Measurements from ENCODE around the gene NIPSNAP2.
A peak's percentile ranks its signal among the peaks of the same experiment; 100 is the strongest.
"Not testable (repeated sequence)": the region's sequence is repeated elsewhere in the genome, so short reads cannot be mapped to it uniquely, and the experiment has no call there.

NIPSNAP2 gene

DNA sequence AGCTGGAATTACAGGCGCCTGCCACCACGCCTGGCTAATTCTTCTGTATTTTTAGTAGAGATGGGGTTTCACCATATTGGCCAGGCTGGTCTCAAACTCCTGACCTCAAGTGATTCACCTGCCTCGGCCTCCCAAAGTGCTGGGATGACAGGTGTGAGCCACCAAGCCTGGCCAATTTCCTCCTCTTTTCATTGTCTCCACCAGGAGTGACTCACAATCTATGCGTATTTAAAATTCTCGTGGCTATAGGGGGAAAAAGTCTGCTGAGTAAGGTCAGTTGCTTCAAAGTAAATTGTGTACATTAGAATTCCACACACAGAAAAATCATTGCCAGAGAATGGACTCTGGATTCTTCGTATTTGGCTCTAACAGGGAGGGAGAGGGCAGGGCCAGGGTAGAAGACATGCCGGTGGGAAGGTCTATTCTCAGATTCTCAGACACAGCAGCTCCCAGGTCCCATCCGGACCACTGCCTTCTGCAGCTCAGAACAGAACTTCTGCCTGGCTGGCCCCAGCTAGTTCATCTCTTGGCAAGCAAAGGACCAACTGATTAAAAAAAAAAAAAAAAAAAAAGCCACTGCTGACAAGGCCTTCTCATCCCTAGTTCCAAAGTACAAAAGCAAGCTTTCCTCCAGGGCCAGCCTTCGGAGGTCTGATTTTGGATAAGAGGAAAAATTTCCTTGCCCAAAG, 64.7 kb downstream of the NIPSNAP2 start:
- no peak for TF ChIP-seq CTCF (IDR thresholded peaks at IDR 0.05; ENCODE audit: insufficient read depth, low read depth, low read length, missing control alignments)
- no peak for DNase-seq (ENCODE audit: low read depth)
- no peak overlapping the region for H3K4me3 ChIP-seq (ENCODE audit: low read depth, low read length)

DNA sequence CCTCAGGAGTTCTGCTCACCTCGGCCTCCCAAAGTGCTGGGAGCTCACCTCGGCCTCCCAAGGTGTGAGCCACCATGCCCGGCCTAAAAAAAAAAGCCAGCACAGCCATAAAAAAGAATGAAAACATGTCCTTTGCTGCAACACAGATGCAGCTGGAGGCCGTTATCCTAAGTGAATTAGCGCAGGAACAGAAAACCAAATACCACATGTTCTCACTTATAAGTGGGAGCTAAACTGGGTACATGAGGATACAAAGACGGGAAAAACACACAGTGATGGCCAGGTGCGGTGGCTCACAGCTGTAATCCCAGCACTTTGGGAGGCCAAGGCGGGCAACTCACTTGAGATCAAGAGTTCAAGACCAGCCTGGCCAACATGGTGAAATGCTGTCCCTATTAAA, 66.0 kb downstream of the NIPSNAP2 start:
- DNase-seq (ENCODE audit: low read depth): no peak
- no peak overlapping the region for H3K4me3 ChIP-seq (ENCODE audit: low read depth, low read length)
- no peak for TF ChIP-seq CTCF (IDR thresholded peaks at IDR 0.05; ENCODE audit: insufficient read depth, low read depth, low read length, missing control alignments)

GRCh38 chr7:56031556-56031955, 67.2 kb downstream of the NIPSNAP2 start:
- H3K4me3 ChIP-seq (ENCODE audit: low read depth, low read length); DNase-seq (ENCODE audit: low read depth): not testable (repeated sequence)

- not testable (repeated sequence) for H3K4me3 ChIP-seq (ENCODE audit: low read depth, low read length); DNase-seq (ENCODE audit: low read depth)
Measured at GRCh38 chr7:56032578-56032977, 68.2 kb downstream of the NIPSNAP2 start.

DNA sequence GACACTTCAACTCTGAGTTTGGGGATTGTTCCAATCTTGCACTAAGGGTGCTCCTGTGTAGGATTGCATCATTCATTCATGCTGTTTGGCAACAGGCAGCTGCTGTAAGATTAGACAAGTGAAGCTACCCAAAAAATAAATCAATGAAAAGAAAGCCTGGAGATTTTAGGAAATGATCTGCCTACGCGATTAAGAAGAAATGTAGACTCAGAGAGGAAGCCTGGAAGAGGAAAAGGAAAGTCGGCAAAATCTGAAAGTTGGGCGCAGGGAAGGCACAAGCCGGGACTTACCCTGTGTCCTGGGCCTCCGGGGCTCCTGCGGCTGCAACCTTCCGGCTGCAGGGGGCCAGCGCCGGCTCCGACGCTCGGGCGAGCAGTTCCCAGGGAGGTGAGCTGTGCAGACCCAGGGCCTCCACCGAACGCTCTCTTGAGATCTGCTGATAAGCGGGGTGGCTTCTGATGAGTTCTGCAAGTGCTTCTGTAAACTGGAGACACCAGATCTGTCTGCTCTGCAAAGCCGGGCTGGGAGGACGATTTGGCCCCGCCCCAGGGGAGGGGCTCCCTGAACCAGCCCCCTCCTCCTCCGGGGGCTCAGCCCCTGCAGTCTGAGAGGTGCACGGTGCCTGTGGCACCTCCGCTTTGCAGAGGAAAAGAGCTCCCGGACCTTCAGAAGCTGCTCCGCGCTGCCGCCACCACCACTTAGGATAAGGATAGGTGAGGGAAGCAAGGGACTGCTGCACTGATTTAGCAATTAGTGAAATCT, 69.5 kb downstream of the NIPSNAP2 start:
- peak; percentile 85 for DNase-seq (ENCODE audit: low read depth)
- peak; percentile 21 for TF ChIP-seq CTCF (IDR thresholded peaks at IDR 0.05; ENCODE audit: insufficient read depth, low read depth, low read length, missing control alignments)
- peak overlapping the region; percentile 96 for H3K4me3 ChIP-seq (ENCODE audit: low read depth, low read length)

GRCh38 chr7:56040730-56041129, 76.3 kb downstream of the NIPSNAP2 start:
- DNase-seq (ENCODE audit: low read depth): no peak
- no peak overlapping the region for H3K4me3 ChIP-seq (ENCODE audit: low read depth, low read length)

DNA sequence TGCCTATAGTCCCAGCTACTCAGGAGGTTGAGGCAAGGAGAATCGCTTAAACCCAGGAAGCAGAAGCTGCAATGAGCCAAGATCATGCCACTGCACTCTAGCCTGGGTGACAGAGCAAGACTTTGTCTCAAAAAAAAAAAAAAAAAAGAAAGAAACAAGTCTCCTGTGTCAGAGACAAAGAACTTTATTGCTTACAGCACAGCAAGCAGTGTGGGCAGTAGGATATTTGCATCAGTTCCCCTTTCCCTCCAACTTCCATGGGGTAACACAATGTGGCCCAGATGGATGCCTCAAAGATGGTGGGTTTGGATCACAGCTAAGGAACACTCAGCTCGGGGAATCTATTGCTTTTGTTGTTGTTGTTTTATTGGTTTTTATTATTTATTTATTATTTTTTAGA, 81.4 kb downstream of the NIPSNAP2 start:
- DNase-seq (ENCODE audit: low read depth); H3K4me3 ChIP-seq (ENCODE audit: low read depth, low read length): not testable (repeated sequence)

More at GRCh38 chr7:56040730-56041129, 76.3 kb downstream of the NIPSNAP2 start:
- no peak for TF ChIP-seq CTCF (IDR thresholded peaks at IDR 0.05; ENCODE audit: insufficient read depth, low read depth, low read length, missing control alignments)

DNA sequence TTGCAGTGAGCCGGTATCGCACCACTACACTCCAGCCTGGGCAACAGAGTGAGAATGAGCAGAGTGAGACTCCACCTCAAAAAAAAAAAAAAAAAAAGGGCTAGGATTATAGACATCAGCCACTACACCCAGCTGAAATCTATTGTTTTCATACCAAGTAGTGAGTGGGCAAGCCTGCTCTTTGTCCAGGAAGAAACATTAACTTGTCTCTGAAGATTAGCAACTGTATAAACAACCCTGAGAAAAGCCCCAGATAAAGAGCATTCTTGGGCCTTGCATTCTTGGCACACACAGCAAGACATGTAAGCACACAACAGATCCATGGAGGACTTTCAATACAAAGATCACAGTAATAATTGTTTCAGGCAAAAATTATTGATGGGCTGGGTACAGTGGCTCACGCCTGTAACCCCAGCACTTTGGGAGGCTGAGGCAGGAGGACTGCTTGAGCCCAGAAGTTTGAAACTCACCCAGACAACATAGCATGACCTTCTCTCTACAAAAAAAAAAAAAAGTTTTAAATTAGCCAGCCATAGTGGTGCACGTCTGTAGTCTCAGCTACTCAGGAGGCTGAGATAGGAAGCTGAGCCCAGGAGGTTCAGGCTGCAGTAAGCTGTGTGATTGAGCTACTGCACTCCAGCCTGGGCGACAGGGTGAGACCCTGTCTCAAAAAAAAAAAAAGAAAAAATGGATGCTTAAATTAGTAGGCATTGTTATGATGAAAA, 82.5 kb downstream of the NIPSNAP2 start:
- H3K4me3 ChIP-seq (ENCODE audit: low read depth, low read length): no peak overlapping the region
- no peak for TF ChIP-seq CTCF (IDR thresholded peaks at IDR 0.05; ENCODE audit: insufficient read depth, low read depth, low read length, missing control alignments)
- no peak for DNase-seq (ENCODE audit: low read depth)

DNA sequence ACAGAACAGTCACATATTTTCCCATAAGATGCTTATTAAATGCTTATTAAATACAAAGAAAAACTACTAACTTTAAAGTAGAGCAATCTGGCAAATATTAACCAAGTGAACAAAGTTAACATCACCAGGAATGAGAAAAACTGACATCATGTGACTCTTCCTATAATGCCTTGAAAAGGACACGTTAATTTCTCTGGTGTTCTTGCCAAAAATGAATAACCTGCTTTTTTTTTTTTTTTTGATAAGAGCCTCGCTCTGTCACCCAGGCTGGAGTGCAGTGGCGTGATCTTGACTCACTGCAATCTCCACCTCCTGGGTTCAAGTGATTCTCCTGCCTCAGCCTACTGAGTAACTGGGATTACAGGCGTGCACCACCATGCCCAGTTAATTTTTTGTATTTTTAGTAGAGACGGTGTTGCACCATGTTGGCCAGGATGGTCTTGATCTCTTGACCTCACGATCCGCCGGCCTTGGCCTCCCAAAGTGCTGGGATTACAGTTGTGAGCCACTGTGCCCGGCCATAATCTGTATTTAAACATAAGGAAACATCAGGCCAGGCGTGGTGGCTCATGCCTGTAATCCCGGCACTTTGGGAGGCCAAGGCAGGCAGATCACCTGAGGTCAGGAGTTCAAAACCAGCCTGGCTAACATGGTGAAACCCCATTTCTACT, 83.2 kb downstream of the NIPSNAP2 start:
- H3K4me3 ChIP-seq (ENCODE audit: low read depth, low read length); DNase-seq (ENCODE audit: low read depth): not testable (repeated sequence)

All from GM12865 (cell line).